ENCODE data around the gene LRRC49.

Gene LRRC49

DNA sequence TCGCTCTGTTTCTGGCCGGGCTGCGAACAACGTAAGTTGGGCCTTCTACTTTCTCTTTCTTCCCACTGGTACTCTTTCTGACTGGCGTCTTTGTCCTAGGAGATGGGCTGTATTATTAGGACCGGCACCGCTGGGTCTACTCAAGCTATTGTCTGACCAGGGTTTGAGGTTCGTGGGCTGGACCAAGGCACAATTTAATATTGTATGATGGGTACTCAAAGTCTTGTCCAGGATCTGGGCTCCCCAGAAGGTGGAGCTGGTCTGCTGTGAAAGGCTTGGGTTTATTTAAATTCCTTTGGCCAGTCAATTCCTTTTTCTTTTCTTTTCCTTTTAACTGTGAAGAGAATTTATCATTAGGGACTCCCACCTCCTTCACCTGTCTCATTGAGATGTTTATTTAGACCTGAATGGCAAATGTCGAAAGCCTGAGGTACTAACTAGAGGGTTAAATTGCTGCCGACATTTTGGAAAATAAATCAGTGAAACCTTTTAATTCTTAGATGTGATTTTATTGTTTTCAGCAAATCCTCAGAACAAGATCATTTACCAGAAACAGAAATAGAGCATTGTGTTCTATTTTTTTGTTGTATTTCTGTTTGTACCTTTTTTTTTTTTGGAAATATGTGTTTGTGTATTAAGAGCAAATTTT is 410 bp downstream of the LRRC49 start:
- H3K27ac ChIP-seq: peak overlapping the region; percentile 84
- peak; percentile 79 for TF ChIP-seq CTCF (conservative IDR thresholded peaks at IDR 0.05)

GRCh38 chr15:70902107-70902506 is 9.5 kb downstream of the LRRC49 start:
- no peak for TF ChIP-seq CTCF (conservative IDR thresholded peaks at IDR 0.05)
- H3K27ac ChIP-seq: no peak overlapping the region

DNA sequence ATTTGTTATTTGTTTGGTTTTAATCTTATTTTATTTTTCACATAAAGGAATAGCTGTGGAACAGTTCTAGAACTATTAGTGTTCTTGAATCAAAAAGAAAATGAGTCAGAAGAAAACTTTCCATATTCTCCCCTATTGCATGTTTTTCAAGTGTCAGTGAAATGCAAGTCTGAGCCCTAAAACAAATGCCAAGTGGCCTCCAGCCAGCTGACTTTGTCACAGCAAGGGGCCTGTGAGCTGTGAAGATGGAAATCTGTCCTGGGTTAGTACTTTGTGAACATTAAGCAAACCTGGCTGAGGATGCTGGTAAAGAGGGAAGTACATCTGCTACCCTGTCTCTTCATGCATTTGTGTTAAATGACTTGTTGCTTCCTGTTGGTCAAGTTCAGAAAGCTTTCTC is 14.2 kb downstream of the LRRC49 start:
- TF ChIP-seq CTCF (conservative IDR thresholded peaks at IDR 0.05): no peak

GRCh38 chr15:70907784-70908471 is 15.3 kb downstream of the LRRC49 start:
- H3K27ac ChIP-seq: no peak overlapping the region
- no peak; the same call in 1 of the 2 replicates for TF ChIP-seq CTCF (conservative IDR thresholded peaks at IDR 0.05)

More for the DNA sequence above, 14.2 kb downstream of the LRRC49 start:
- H3K27ac ChIP-seq: no peak overlapping the region

DNA sequence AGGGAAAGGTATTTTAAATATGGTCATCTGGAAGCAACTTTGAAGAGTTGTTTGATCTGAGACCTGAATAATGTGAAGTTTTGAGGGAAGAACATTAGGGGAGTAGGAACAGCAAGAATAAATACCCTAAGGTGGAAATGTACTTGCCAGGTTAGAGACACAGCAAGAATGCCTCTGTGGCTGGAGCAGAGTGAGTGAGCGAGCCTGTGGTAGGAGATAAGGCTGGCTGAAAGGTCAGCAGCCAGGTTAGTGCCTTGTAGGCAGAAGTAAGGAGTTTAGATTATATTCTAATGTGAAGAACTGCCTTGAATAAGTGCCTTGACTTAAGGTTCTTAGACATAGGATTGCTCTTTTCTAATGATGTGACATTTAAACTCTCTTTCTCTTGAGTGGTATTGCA is 18.3 kb downstream of the LRRC49 start:
- no peak for TF ChIP-seq CTCF (conservative IDR thresholded peaks at IDR 0.05)
- H3K27ac ChIP-seq: no peak overlapping the region

DNA sequence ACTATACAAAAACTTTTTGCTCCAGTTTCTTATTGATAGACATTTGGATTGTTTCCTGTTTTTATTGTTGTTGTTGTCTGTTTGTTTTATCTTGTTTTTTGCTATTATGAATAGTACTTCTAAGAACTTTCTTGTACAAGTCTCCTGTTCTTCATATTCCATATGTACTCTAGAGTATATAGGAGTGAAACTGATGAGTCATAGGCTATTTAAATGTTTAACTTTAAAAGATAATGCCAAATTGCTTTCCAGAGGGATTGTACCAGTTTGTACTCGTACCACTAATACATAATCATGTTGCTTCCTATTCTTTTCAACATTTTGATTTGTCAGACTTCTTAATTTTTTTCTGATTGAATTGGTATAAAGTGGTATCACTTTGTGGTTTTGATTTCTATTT is 19.6 kb downstream of the LRRC49 start:
- H3K27ac ChIP-seq: no peak overlapping the region
- no peak for TF ChIP-seq CTCF (conservative IDR thresholded peaks at IDR 0.05)

- no peak for TF ChIP-seq CTCF (conservative IDR thresholded peaks at IDR 0.05)
- no peak overlapping the region for H3K27ac ChIP-seq
Measured at GRCh38 chr15:70916531-70916930, 23.9 kb downstream of the LRRC49 start.
